Stimulated activated CD8-positive, alpha-beta memory T cell treated with anti-CD3 and anti-CD28 coated beads, Interleukin-12 subunit alpha, Interleukin-12 subunit beta, amount 100 ng/mL, for 1 hour (primary cell): ENCODE data around the gene SLC25A13.

Source experiments
- DNase-seq: peaks from one replicate; pipeline ENCODE4 v3.0.0-alpha.2; 2020; ENCODE audit warnings: low read depth

The SLC25A13 gene

GRCh38 chr7:96089511-96089910 lies 232.4 kb downstream of the SLC25A13 start:
- no peak for DNase-seq

GRCh38 chr7:96088579-96088978 lies 233.3 kb downstream of the SLC25A13 start:
- DNase-seq = no peak

- no peak for DNase-seq
Measured at GRCh38 chr7:96085953-96086352, 235.9 kb downstream of the SLC25A13 start.

GRCh38 chr7:96084881-96085553 lies 236.9 kb downstream of the SLC25A13 start:
- DNase-seq = no peak

GRCh38 chr7:96080027-96080426 lies 241.9 kb downstream of the SLC25A13 start:
- no peak for DNase-seq

- no peak for DNase-seq
Measured at GRCh38 chr7:96076350-96076707, 245.6 kb downstream of the SLC25A13 start.

- DNase-seq = peak; percentile 20
Measured at GRCh38 chr7:96075510-96076349, 246.2 kb downstream of the SLC25A13 start.

GRCh38 chr7:96074871-96075270 lies 247.0 kb downstream of the SLC25A13 start:
- DNase-seq = no peak
